ENCODE data around the gene ZKSCAN3.

The ZKSCAN3 gene

GRCh38 chr6:28371280-28371679, 21.5 kb downstream of the ZKSCAN3 start:
- ChIA-PET POLR2A (ENCODE audit: low non-redundant PET) (interaction anchor here (0.6 kb wide), 1 partner anchor 13 kb away, joined by 5 read pairs; no protein-coding TSS in a partner anchor), CTCF (interaction anchor here (0.7 kb wide), 1 partner anchor 34 kb away, joined by 5 read pairs; no protein-coding TSS in a partner anchor)
- no peak for DNase-seq (ENCODE audit: low spot score)
- TF ChIP-seq CTCF (conservative IDR thresholded peaks at IDR 0.05; ENCODE audit: low read depth) = no peak
- no peak overlapping the region for H3K27ac ChIP-seq

GRCh38 chr6:28371706-28372451, 22.1 kb downstream of the ZKSCAN3 start:
- H3K27ac ChIP-seq = no peak overlapping the region
- no peak for TF ChIP-seq CTCF (conservative IDR thresholded peaks at IDR 0.05; ENCODE audit: low read depth)
- POLR2A ChIA-PET (ENCODE audit: low non-redundant PET) = interaction anchor here (0.6 to 1.1 kb wide), 3 partner anchors 13 to 481 kb away, joined by 4 to 8 read pairs (median 5); a partner anchor contains a TSS
- DNase-seq (ENCODE audit: low spot score) = no peak
- CTCF ChIA-PET = interaction anchor here (0.7 kb wide), 2 partner anchors 34 to 748 kb away, joined by 5 to 7 read pairs; no protein-coding TSS in a partner anchor

- ChIA-PET CTCF (no interaction called here), POLR2A (ENCODE audit: low non-redundant PET) (no interaction called here)
- no peak for DNase-seq (ENCODE audit: low spot score)
- TF ChIP-seq CTCF (conservative IDR thresholded peaks at IDR 0.05; ENCODE audit: low read depth) = no peak
- H3K27ac ChIP-seq = no peak overlapping the region
Measured at GRCh38 chr6:28373925-28374324, 24.2 kb downstream of the ZKSCAN3 start.

- no peak for TF ChIP-seq CTCF (conservative IDR thresholded peaks at IDR 0.05; ENCODE audit: low read depth)
- ChIA-PET POLR2A (ENCODE audit: low non-redundant PET) (no interaction called here), CTCF (no interaction called here)
- DNase-seq (ENCODE audit: low spot score) = no peak
- H3K27ac ChIP-seq = no peak overlapping the region
Measured at GRCh38 chr6:28377879-28378278, 28.1 kb downstream of the ZKSCAN3 start.

GRCh38 chr6:28378644-28379043, 28.9 kb downstream of the ZKSCAN3 start:
- no peak for TF ChIP-seq CTCF (conservative IDR thresholded peaks at IDR 0.05; ENCODE audit: low read depth)
- H3K27ac ChIP-seq = no peak overlapping the region
- ChIA-PET POLR2A (ENCODE audit: low non-redundant PET) (no interaction called here), CTCF (no interaction called here)
- no peak for DNase-seq (ENCODE audit: low spot score)

- CTCF ChIA-PET = interaction anchor here (0.6 kb wide), 1 partner anchor 62 kb away, joined by 3 read pairs; no protein-coding TSS in a partner anchor
- no peak for TF ChIP-seq CTCF (conservative IDR thresholded peaks at IDR 0.05; ENCODE audit: low read depth)
- DNase-seq (ENCODE audit: low spot score) = no peak
- no peak overlapping the region for H3K27ac ChIP-seq
- POLR2A ChIA-PET (ENCODE audit: low non-redundant PET) = no interaction called here
Measured at GRCh38 chr6:28380381-28380780, 30.6 kb downstream of the ZKSCAN3 start.
